HUDEP-2 (cell line): ENCODE results near the gene NKAP.
"Not testable (repeated sequence)": the region's sequence is repeated elsewhere in the genome, so short reads cannot be mapped to it uniquely, and the experiment has no call there.

Experiments used
- DNase-seq, 76 experiments: peaks; one replicate each; lab custom pipeline; 2025; ENCODE audit not compliant: unreplicated experiment in 76 of 76; lab: John Stamatoyannopoulos, UW

The NKAP gene

DNA sequence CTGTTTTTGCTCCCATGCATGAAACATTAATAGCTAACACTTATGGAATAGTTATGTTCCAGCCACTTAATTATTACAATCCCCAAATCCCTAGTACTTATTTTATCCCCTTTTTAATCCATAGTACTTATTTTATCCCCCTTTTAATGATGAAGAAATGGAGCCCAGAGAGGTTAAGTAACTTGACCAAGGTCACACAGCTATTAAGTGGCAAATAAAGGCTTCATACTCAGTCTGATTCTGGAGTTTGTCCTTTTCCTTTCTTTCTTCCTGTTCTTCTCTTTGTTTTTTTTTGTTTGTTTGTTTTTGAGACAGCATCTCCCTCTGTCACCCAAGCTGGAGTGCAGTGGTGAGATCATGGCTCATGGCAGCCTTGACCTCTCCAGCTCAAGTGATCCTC, 2.2 kb downstream of the NKAP start:
- DNase-seq = no peak

DNA sequence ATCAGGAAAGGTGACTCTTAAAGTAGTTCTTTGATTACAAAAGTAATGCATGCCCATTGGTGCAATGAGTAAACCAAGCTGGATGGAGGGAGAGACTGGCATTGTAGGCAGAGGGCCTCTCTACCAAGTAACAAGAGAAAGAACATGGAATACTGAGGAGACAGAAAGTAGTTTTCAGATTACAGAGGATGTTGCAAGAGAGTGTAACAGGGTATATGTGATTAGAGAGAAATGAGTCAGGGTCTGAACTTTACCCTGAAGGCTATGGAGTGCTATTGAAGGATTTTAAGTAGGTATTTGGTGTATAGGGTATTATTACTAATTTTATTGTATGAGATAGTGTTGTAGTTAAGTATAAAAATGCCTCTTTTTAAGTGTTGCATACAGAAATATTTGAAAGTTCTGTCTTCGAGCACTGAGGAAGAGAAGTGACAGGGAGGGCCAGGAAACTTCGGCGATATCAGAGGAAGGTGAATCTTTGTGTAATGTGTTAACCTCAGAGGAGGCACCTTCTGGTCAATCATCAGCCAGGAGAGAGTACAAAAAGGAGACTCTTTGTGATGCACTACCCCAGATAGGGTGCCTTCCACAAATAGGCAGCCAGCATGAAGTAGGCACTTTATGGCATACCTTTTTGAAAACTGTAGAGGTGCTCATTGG, 8.2 kb downstream of the NKAP start:
- no peak for DNase-seq

DNA sequence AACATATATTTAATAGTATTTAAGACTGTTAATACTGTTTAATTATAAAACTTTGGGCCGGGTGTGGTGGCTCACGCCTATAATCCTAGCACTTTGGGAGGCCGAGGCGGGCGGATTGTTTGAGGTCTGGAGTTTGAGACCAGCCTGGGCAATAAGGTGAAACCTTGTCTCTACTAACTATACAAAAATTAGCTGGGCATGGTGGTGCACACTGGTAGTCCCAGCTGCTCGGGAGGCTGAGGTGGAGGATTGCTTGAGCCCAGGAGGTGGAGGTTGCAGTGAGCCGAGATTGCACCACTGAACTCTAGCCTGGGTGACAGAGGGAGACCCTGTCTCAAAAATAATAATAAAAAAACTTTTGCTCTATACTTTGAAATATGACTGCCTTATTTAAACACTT, 21.2 kb downstream of the NKAP start:
- DNase-seq = not testable (repeated sequence)

DNA sequence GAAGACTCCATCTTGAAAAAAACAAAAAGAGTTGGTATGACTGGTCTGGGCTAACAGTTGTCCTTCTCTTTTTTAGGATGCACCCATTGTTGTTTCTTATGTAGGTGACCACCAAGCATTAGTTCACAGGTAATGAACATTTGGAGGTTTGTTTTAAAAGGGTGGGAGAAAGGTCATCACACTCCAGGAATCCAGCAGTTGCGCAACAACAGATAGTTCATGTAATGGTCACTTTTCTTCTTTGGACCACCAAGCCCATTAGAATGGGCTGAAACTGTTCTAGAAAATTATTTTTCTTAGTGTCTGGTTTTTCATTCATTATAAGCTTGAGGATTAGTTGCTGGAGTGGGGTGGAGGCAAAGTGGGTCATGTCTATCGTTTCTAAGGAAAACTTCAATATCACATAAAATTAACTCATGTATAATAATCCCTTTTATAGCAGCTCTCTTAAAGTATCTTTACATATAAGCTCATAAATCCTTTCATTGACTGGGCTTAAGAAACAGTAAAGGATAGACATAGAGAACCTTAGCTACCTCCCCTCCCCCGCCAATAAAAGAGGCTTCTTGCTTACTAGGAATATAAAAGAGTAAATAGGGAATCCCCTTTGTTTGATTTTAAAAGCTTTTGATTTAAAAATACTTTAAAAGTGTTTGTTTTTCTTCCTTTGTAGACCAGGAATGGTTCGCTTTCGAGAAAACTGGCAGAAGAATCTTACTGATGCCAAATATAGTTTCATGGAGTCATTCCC, 23.5 kb downstream of the NKAP start:
- no peak for DNase-seq

DNA sequence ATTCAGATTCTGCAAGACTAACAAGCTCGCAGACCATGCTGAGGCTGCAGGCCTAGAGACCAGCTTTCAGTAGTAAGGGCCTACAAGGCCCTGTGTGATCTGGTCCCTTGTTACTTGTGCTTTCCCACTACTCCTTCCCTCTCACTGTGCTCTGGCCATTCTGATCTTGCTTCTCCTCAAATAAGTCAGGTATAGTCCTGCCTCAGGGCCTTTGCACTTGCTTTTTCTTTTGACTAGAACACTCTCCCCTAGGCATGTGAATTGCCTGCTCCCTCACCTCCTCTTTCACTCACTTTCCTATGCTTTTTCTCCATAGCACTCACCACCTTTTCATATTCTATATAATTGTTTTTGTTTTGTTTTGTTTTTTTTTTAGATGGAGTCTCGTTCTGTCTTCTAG, 25.7 kb downstream of the NKAP start:
- DNase-seq = no peak

DNA sequence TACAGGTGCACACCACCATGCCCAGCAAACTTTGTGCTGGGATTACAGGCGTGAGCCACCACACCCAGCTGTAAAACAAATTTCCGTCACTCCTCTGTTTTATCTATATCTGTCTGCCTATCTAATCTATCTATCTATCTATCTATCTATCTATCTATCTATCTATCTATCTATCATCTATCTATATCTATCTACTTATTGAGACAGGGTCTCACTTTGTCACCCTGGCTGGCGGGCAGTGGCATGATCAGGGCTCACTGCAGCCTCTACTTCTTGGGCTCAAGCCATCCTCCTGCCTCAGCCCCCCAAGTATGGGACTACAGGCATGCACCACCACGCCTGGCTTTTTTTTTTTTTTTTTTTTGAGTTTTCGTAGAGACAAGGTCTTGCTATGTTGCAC, 27.2 kb downstream of the NKAP start:
- DNase-seq = no peak

DNA sequence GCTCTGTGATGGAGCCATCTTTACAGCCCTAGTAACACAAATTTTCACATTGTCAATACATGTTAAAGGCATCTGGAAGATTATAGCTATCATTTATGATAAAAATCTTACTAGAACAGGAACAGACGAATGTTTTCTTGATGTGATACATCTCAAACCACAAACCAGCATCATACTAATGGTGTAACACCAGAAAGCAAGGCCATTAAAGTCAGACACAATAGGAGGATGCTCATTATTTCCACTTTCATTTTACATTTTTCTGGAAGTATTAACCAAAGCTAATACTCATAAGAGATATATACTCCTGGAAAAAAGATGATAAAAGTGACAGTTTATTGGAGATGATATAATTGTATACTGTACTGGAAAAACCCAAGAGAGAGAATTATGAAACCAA, 42.6 kb downstream of the NKAP start:
- DNase-seq = no peak

DNA sequence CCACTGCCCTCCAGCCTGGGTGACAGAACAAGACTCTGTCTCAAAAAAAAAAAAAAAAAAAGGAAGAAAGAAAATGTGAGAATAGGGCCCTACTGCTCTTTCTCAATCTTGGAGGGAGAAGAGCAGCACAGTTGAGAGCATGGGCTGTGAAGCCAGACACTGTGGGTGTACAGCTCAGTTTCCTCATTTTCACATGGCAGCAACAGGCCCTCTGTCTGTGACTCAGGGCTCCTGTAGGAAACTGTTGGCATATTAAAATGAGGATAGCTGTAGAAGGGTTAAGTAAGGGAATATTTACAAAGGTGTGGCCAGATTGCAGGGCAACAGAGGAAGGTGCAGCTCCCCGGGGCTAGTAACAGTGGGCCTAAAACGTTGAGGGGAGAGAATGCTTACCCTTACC, 44.4 kb downstream of the NKAP start:
- no peak for DNase-seq

DNA sequence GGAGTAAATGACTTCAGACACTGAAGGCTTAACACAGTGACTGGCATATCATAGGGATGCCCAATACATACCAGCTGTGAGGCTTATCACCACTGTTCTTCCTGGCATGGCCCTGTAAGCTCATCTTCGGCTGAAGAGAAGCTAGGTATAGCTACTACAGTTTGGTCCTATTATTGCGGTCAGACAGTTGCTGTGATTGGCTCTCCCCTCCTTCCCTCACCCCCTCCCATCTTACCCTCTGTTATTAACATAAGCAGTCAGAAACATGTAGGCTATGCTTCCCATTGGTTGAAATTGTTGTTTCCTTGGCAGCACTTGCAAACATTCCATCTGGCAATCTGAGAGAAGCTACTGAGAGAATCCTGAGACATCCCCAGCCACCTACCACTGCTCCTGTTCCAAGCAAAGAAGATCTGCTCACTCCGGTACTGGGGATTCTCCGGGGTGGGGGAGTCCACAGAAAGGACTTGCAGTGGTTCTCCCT, 47.7 kb downstream of the NKAP start, which contains the start of gene AKAP14:
AKAP14 (plus strand) TSS at position 51 of the 484 bp plus-strand sequence. CDS start 7,331 bp downstream, outside the sequence.
- DNase-seq = no peak

DNA sequence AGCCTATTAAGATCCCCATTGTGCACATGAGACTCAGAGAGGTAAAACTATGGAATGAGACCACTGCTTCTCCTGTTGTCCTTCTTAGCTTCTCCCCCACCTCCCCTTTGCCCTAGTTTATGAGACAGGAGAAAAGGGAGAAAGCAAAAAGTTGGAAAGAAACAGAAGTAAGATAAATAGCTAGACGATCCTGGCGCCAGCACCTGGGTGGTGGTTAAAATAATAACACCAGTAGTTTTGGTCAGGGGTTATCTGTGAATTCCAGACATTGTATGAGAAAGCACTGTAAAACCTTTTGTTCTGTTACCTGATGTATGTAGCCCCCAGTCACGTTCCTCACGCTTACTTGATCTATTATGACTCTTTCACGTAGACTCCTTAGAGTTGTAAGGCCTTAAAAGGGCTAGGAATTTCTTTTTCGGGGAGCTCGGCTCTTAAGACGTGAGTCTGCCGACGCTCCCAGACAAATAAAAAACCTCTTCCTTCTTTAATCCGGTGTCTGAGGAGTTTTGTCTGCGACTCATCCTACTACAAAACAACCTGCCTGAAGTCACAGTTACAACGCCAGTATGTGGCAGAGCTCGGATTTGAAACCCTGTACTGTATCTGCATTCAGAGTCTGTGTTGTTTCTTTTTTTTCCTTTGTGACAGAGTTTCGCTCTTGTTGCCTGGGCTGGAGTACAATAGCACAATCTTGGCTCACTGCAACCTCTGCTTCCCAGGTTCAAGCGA, 51.4 kb downstream of the NKAP start:
- not testable (repeated sequence) for DNase-seq

DNA sequence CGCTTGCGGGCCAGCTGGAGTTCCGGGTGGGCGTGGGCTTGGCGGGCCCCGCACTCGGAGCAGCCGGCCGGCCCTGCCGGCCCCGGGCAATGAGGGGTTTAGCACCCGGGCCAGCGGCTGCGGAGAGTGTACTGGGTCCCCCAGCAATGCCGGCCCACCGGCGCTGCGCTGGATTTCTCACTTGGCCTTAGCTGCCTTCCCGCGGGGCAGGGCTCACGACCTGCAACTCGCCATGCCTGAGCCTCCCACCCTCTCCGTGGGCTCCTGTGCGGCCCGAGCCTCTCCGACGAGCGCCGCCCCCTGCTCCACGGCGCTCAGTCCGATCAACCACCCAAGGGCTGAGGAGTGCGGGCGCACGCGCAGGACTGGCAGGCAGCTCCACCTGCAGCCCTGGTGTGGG, 52.9 kb downstream of the NKAP start:
- not testable (repeated sequence) for DNase-seq

DNA sequence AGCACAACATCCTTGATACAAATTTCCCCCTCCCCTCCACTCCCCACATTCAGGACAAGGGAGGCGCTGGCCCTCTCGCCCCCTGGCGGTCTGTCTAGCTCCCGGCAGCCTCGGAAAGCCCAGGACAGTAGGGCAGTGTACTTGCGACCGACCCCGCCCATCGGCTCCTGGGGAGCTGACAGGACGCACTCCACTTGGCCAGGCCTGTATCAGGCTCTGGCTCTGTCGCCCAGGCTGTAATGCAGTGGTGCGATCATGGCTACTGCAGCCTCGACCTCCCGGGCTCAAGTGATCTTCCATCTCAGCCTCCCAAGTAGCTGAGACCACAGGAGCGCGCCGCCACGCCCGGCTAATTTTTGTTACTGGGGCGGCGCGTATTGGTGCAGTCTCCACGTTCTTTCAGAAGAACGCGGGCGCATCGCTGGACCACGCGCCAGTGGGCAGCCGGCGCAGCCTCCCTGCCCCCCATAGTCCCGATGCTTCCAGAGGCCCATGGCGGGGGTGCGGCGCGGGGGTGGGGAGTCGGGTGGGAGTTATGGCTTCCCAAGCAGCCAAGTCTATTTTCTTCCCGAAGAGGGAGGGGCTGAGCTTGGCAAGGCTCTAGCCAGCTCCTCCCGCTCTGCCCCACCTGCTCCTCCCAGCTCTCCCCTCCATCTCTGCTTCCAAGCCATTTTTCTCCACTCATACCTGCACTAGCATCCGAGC, 55.7 kb downstream of the NKAP start:
- peak in 63 of 76 experiments; percentile 0 to 64 (median 31) for DNase-seq

DNA sequence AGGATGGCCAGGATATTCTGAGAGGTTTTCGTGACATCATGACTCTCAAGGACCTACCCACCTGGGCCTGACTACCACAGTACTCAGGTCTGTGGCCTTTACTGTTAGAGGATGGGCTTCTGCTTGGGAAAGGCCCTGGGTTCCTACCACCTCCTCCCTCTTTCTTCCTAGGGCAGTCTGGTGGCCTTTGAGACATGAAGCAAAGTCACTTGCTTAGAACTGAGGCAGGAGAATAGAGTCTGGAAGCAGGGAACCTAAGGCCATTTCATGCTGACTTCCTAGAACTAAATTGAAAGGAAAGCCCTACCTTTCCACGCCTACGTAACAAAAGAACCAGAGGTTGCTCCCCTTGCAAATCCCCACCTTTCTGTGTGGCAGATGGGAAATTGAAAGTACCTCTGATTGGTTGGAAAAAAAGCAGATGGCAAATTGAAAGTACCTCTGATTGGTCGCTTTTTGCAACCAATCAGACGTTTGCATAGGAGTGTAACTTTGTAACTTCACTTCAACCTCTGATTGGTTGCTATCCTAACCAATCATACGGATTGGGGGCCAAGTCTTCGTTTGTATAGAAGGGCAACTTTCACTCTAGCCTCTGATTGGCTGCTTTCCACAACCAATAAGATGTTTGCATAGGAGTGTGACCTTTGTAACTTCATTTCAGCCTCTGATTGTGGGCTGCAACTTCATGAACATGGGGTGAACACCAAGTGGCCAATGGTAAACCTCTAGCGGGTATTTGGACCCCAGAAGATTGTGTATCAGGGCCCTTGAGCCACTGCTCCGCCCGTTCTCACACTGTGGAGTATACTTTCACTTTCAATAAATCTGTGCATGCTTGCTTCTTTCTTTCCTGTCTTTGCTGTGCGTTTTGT, 57.8 kb downstream of the NKAP start:
- peak in 3 of 76 experiments; percentile 0 to 10 (median 2) for DNase-seq

DNA sequence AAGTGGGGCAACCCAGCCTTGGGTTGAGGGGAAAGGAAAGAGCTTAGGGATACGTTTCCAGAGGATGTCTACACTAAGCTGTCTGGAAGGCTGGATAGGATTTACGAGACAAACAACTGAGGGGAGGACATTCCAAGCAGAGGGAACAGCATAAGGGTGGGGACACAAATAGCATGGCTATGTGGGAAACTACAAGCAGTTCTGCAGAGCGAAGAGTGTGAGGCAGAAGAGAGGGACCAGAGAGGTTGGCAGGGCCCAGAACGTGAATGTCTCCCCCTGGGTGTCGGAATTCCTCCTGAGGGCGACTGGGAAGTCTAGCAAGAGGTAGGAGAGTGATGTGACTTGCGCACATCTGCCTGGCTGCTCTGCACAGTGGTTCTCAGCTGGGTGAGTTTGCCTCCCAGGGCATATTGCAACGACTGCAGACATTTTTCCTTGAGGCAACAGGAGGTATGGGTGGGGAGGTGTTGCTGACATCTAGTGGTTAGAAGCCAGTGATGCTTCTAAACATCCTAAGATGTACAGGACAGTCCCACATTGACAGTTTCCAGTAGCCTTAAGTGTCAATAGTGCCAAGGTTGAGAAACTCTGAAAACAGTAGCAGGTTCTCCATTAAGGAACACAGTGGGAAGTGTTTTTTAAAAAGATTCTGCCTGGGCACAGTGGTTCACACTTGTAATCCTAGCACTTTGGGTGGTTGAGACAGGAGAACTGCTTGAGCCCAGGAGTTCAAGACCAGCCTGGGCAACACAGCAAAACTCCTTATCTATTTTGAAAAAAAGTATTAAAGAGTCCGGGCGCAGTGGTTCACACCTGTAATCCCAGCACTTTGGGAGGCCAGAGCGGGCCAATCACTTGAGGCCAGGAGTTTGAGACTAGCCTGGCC, 62.8 kb downstream of the NKAP start:
- DNase-seq = peak in 28 of 76 experiments; percentile 0 to 43 (median 3)

DNA sequence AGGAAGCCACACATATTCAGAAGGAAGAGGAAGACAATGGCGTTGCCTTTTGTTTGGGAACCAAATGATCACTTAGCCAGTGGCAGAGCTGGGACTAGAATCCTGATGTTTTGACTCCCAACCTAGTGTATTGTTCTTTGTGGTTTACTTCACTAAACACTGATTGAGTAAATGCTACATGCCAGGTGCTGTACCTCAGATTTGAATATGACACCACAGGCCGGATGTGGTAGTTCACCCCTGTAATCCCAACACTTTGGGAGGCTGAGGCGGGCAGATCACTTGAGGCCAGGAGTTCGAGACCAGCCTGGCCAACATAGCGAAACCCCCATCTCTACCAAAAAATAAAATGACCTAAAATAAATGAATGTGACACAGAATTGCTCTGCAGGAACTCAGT, 63.5 kb downstream of the NKAP start:
- DNase-seq = no peak

DNA sequence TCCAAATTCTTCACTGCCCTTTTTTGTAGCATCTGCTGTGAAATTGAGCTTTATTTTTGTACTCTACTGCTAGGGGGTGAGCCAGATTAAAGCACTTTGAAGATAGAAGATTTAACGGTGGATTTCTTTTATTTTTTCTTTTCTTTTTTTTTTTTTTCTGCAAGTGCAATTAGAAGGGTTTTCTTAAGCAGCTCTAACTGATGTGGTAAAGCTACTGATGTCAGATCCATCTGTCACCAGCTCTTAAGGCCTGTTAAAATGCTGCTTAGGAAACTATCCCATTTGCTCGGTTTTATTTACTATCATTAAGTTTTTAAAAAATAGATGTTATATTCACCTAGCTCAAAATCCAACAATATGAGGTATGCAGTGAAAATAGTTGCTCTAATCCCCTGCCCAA, 64.8 kb downstream of the NKAP start:
- no peak for DNase-seq

DNA sequence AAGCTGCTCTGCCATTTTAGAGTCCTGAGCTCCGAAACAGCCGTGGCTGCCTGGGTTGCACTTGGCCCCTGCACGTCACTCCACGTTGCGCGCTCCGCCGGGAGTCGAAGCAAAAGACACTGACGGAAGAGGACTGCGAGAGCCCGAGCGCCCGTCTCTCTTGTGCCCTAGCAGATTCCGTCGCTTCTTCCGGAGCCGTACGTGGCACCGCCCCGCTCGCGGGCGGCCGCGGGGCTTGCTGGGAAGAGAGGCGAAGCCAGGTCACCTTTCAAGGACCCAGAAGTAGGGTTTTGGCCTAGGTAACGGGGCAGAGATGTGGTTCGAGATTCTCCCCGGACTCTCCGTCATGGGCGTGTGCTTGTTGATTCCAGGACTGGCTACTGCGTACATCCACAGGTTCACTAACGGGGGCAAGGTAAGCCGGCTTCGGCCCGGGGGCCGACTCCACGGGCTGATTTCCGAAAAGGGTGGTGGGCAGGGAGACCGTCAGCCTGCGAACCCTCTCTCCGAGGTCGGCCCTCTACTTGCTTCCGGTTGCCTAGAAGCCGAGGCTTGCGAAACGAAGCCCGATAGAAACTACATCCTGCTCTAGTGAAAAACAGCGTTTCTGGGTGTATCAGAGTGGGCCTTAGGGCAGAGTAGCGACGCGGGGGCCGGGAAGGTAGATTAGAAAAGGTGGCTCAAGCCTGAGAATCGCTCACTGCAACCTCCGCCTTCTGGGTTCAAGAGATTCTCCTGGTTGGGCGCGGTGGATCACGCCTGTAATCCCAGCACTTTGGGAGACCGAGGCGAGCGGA, 71.8 kb downstream of the NKAP start, which contains the start of the genes NDUFA1 and RNF113A:
NDUFA1 (plus strand) TSS at position 234 of the 797 bp plus-strand sequence; CDS start at position 314, 80 bp downstream.
RNF113A (minus strand) TSS at position 135 of the 797 bp plus-strand sequence; CDS start at position 15, 120 bp downstream.
- peak in 75 of 76 experiments; percentile 2 to 83 (median 65) for DNase-seq

DNA sequence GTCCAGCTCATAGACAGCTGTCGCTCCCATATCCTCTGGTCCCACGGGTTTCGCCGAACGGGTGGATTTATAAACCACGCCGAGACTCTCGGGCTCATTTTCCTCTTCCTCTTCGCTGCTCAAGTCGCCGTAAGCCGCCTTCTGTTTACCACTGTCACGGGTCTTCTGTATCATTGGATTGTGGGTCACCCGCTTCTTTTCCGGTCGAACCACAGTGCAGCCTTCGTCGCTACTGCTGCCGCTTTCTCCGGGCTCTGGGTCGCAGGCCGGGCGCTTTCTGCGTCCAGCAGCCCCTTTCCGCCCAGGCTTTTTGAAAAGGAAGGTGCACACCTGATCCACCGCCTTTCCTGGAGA, 72.3 kb downstream of the NKAP start:
- DNase-seq = peak in 4 of 76 experiments; percentile 19 to 24 (median 20)
